ENCODE measurements around the gene H3-3A. TPM values are rescaled to one million over a fixed set of nuclear protein-coding genes. Genes with fewer than 3 reads are reported as not detected.
"Not testable (repeated sequence)": the region's sequence is repeated elsewhere in the genome, so short reads cannot be mapped to it uniquely, and the experiment has no call there.

H3-3A gene
- total RNA-seq, 1 experiment from 2014 or later = 346 TPM

DNA sequence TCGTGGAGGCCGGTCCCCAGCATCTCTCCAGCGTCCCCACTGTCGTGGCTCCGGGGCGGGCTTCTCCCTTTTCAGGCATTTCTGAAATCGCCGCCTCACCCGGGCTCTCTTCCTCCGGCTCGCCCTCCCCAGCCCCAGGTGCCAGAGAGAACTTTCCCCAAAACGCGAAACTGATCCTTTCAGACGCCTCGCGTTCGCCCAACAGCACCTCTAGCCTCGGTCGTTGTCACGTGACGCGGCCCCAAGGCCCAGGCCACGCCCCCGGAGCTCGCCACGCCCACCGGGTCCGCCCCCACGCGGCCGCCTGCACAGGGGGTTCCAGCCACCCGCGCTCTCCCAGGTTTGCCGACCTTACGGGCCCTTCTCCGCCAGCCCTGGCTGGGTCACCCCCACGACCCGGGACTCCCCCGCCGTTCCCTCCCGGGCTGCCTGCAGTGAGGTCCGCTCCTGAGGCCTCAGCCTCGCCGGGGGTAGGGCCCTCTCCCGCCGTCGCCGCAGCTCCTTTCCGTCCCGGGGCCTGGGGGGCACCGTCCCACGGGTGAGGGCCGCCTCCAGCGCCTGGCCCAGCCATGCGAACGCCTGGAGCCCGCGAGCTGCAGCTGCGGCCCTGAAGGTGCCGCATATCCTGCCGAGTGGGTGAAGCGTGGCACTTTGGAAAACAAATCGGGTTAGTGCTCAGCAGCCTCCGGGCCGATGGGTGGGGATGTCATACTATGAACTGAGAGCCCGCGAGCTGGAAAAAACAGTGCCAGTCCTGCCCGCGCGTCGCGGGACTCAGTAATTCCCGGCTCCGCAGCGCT, 21.0 kb downstream of the H3-3A start:
- peak; percentile 75 for DNase-seq (ENCODE audit: low read depth)

DNA sequence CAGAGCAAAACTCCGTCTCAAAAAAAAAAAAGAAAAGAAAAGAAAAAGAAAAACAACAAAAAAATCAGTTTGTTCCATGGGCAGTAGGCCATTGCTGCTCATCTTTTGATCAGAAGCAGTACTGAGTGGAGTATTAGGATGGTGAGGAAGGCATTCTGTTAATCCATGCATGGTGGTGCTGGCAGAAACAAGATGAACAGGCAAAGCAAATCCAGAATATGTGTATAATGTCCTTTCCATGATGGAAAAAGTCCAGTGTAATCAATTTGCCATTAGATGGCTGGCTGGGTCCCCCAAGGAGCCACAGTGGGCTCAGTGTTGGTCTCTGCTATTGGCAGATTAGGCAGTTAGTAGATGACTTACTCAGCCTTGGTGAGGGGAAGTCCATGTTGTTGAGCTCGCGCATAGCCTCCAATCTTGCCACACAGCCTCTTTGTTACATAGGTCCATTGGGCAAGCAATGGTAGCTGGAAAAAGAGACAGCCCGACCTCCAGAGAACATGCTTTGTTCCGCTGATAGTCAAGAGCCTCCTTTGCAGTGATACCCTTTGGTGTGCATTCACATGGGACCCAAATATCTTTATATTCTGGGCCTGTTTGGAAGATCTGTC, 23.3 kb downstream of the H3-3A start:
- DNase-seq (ENCODE audit: low read depth) = no peak

DNA sequence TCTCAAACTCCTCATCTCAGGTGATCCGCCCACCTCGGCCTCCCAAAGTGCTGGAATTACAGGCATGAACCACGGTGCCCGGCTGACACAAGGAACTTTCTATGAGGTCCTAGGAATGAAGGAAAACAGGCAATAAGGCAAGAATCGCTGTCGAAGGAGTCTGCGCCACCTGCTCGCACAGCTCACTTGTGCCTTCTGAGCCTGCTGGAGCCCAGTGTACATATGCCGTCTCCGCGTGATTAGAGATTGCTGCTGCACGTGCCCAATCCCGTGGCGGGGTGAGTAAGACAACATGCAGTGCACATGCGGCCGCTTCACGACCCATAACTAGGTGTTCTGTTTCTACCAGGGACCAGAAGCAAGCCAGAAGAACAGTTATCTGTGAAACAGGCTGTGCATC, 24.3 kb downstream of the H3-3A start:
- no peak for DNase-seq (ENCODE audit: low read depth)

DNA sequence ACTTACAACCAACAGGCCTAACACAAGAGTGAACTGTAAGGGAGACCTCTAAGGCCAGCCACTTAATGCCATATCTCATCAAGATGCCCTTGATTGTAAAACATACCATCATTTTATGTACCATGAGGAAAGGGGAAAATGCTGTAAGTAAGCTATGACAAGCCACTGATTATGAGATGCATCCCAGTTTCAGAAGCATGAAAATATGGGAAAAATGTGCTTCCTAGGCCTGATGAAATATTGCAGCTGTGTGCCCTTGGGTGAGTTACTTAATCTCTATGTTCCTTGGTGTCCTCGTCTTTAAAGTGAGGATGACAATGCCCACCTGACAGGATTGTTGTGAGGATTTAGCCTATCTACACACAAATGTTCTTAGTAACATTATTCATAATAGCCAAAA, 28.9 kb downstream of the H3-3A start:
- no peak for DNase-seq (ENCODE audit: low read depth)

DNA sequence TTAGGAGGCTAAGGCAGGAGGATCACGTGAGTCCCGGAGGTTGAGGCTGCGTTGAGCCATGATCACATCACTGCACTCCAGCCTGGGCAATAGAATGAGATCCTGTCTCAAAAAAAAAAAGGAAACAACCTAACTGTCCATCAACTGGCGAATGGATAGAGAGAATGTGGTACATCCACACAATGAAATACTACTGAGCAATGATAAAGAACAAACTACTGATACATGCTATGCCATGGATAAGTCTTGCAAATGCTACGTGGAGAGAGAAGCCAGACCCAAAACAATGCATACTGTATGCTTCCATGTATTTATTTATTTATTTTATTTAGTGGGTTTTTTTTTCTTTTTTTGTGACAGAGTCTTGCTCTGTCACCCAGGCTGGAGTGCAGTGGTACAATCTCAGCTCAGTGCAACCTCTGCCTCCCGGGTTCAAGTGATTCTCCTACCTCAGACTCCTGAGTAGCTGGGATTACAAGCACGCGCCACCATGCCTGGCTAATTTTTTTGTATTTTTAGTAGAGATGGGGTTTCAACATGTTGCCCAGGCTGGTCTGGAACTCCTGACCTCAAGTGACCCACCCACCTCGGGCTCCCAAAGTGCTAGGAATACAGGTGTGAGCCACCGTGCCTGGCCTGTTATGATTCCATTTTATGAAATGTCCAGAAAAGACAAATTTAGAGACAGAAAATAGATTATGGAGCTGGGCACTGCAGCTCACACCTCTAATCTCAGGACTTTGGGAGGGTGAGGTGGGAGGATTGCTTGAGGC, 29.7 kb downstream of the H3-3A start:
- DNase-seq (ENCODE audit: low read depth) = not testable (repeated sequence)

DNA sequence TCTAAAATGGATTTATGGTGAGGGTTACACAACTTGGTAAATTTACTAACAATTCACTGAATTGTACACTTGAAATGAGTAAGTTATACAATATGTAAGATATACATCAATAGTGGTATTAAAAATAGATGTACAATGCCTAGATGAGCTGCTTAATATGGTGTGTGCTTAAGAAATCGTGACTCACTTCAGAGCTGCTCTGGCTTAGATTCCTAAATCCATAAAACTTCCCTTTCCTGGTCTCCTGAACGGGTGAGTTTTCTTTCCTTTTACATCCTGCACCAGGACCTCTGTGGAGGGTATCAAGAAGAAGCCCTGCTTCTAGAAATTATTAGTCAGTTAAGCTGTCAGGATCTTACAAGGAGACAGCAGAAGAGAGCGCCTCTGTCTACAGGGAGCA, 30.4 kb downstream of the H3-3A start:
- DNase-seq (ENCODE audit: low read depth) = peak; percentile 32

DNA sequence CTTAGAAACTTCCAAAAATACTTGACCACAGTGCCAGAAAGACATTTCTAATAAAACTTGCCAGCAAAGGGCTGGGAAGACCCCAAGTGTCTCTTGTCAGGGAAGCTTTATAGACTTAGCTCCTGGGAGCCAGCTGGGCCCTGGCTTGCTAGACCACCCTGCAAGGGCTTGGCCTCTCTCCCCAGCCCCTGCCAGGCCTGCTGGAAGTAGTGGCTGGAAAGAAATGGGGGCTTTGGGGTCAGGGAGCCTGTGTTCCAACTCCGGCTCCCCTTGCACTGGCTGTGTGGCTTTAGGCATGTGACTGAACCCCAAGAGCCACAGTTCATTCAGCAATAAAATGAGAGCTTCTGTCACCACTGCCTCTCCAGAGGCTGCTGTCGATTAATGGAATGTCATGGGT, 31.1 kb downstream of the H3-3A start:
- DNase-seq (ENCODE audit: low read depth) = no peak

DNA sequence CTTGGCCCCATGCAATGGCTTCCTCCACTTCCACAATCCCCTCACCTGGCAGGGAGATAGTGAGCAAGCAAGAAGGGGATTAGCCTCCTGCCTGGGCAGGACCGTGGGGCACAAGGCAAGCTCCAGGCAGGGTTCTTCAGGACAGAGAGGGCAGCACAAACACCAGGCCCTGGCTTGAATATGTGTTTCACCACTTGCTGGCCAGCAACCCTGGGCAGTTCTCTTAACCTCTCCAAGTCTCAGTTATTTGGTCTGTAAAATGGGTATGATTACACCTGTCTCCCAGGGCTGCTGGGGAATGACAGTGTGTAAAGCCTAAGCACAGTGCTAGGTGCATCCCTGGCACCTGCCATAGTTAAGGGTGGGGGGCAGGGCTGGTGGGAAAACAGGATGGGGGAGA, 31.9 kb downstream of the H3-3A start:
- no peak for DNase-seq (ENCODE audit: low read depth)

DNA sequence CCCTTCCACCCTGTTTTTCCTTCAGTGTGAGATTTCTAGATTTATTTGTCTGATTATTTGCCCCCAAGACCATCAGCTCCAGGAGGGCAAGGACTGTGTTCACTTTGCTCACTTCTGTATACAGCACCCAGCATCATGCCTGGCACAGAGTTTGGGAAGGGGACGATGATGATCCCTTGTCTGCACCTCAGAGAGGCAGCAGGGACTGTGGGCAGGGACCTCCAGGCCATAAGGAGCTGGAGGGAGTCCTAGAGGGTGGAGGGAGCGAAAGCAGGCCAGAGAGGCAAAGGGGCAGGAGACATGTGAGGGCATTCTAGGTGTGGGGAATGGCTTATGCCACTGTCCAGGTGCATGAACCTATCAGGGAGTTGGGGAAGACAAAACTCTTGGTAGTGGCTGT, 32.8 kb downstream of the H3-3A start:
- no peak for DNase-seq (ENCODE audit: low read depth)

DNA sequence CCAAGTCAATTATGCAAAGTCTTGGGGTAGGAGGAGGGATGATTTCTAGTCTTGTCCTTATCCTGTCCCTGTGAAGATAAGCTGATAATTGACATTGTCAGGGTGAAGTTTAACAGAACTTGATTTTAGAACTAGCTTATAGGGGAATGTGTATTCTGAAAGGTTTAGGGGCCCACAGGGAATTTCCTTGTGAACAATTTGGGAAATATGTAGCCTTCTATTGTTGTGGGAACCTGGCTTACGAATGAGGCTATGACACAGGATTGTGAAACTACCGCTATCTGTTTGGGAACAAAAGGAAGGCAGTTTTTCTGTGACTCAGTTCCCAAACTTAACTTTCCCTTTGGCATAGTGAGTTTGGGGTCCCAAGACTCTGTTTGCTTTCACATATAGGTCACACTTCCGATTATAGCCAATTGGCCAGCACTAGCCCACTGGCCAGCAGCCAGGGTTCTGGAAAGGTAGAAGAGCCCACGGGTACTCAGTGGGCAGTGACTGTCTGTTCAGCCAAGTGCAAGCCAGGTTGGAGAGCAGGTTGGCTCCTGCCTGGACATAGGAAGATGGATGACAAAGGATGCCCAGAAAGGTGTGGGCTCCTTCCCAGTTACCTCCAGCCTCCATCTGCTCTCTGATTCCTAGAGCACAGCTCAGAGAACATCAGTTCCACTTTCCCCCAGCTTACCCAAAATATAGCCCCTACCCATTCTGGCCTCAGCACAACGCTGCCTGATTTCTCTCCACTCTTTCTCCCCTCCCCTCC, 35.5 kb downstream of the H3-3A start:
- DNase-seq (ENCODE audit: low read depth) = peak; percentile 65

DNA sequence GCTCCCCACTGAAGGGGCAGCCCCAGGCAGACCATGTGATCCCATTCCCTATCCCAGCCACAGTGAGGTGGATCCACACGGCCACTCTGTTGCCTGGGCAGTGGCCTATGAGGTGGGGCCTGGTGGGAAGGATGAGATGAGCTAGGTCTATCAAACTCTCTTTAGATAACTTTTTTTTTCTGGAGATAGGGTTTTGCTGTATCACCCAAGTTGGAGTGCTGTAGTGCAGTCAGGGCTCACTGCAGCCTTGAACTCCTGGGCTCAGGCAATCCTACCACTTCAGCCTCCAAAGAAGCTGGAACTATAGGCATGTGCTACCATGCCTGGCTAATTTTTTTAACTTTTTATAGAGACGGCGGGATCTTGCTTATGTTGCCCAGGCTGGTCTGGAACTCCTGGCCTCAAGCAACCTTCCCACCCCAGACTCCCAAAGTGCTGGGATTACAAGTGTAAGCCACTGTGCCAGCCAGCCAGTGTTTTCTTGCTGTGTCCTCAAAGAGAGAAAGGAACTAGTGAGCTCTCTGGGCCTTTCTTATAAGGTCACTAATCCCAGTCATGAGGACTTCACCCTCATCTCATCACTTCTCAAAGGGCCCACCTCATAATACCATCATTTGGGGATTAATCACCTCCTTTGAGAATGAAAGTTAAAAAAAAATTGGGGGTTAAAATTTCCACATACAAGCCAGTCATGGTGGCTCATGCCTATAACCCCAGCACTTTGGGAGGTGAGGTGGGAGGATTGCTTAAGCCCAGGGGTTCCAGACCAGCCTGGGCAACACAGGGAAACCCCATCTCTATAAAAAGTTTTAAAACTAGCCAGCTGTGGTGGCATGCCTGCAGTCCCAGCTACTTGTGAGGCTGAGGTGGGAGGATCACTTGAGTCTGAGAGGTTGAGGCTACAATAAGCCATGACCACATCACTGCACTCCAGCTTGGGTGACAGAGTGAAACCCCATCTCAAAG, 36.6 kb downstream of the H3-3A start:
- DNase-seq (ENCODE audit: low read depth) = no peak

DNA sequence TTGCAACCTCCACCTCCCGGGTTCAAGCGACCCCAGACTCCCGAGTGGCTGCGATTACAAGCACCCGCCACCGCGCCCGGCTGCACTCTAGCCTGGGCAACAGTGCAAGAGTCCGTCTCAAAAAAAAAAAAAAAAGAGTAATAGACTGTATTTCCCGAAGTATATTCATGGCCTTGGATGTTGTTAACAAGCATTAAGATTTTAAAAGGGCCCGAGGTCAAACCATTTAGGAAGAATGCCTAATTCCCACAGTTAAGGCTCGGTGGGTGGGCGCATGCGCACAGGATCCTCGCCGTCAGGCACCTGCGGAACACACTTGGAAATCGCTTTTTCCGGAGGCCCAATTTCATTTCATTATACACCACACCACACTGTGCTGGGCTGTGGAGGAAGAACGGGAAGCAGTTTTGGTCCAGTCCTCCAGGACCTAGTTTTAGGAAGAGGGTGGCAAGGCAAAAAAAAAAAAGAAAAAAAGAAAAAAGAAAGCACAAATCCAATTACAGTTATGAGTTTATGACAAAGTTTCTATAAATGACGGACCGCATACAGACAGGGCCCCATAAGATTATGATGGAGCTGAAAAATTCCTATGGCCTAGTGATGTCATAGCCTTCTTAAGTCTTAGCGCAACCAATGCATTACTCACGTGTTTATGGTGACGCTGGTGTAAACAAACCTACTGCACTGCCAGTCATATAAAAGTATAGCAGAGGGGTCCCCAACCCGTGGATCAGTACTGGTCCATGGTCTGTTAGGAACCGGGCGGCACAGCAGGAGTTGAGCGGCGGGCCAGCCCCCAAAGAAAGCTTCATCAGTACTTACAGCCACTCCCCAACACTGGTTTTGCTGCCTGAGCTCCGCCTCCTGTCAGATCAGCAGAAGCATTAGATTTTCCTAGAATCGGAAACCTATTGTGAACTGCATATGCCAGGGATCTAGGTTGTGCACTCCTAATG, 38.2 kb downstream of the H3-3A start:
- DNase-seq (ENCODE audit: low read depth) = no peak

DNA sequence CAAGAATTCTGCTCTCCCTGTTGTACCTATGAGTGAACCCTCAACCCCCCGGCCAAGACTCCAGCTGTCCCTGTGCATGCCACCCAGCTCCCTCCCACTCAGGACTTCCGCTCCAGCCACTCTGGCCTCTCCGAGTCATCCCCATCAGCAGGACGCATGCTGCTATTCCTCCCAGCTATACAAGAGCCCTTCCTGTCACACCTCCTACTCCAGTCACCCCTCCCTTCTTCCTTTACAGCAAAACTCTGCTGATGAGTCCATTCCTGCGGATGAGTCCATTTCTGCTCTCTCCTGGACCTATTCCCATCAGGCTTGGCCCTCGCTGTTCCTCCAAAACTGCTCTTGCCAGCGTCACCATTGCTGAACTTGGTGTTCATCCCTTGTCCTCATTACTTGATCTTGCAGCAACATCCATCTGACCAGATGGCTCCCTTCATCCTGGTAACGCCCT, 42.2 kb downstream of the H3-3A start:
- peak; percentile 73 for DNase-seq (ENCODE audit: low read depth)

DNA sequence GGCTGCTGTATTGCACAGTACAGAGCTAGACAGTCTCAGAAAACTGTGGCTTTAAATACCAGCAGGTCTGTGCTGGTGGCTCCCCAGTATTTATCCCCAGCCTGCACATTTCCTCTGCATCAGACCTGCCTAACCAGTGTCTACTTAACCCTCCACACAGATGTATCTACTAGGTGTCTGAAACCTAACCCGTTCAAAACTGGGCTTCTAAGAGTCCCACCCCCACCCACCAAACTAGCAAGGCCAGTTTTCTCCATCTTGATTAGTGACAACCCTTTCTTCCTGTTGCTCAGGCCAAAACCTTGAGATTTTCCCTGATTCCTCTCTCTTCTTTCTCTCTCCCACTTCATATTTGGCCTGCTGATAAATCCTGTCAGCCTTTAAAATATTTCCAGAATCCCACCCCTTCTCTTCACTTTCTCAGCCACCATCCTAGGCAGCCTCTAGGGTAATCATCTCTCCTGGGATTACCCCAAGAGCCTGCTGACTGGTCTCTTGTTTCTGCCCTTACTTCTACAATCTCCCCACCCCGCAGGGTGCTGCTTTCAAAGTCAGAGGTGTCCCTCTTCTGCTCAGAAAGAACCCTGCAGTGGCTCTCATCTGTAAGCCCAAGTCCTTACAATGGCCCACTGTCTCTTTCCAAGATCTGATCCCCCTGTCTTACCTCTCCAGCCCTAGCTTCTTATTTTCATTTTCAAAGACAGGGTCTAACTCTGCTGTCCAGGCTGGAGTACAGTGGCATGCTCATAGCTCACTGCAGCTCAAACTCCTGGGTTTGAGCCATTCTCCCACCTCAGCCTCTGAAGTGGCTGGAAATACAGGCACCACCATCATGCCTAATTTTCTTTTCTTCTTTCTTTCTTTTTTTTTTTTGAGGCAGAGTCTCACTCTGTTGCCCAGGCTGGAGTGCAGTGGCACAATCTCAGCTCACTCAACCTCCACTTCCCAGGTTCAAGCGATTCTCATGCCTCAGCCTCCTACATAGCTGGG, 45.2 kb downstream of the H3-3A start:
- DNase-seq (ENCODE audit: low read depth) = no peak

DNA sequence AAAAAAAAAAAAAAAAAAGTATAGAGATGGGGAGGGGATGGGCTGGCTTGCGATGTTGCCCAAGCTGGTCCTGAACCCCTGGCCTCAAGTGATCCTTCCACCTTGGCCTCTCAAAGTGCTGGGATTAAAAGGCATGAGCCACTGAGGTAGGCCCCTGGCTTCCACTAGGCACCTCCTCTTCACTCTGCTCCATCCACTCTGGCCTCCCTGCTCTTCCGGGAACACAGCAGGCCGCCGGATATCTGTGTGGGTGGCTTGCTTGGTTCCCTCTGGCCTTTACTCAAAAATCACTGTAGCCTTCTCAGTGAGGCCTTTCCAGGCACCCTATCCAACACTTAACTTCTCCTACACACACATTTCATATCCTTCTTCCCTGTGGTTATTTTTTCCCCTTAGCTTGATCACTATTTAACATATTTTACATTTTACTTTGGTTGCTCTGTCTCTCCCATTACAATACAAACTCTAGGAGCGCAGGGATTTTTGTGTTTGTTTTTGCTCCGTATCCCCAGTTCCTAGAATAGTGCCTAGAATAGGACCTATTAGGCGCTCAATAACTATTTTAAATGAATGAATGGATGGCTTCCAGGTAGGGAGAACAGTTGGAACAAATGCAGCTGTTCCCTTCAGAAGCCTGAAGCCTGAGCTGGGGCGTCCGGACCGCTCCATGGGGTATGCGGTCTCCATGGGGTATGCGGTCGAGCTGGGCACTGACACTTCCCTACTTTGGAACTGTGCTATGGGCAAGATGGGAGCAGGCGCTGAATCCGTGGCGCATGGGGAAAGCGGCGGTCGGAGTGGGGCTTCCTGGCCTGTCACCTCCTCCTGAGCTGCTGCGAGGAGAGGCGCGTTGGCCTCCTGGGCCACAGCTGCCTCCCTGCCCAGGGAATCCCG, 46.7 kb downstream of the H3-3A start:
- no peak for DNase-seq (ENCODE audit: low read depth)

DNA sequence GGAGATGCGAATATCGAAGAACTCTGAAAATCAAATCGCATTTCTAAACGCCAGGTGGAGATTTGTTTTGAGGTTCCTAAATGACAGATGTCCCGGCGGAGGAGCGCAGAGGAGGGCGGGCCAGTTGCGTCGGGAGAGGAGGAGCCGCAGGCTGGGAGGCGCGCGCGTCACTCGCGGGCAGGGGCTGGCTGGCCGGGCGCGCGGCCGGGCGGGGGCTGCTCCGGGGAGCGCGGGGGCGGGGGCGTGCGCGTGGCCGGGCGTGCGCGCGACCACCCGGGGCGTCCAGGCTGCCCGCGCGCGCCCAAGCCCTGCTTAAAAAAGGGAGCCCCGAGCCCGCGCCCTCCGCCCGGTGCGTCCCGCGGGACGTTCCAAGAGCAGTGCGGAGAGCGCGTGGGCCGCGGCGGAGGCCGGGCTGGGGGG, 47.3 kb downstream of the H3-3A start:
- DNase-seq (ENCODE audit: low read depth) = peak; percentile 77
